ENCODE results near the gene MGAT4A.

Gene MGAT4A

DNA sequence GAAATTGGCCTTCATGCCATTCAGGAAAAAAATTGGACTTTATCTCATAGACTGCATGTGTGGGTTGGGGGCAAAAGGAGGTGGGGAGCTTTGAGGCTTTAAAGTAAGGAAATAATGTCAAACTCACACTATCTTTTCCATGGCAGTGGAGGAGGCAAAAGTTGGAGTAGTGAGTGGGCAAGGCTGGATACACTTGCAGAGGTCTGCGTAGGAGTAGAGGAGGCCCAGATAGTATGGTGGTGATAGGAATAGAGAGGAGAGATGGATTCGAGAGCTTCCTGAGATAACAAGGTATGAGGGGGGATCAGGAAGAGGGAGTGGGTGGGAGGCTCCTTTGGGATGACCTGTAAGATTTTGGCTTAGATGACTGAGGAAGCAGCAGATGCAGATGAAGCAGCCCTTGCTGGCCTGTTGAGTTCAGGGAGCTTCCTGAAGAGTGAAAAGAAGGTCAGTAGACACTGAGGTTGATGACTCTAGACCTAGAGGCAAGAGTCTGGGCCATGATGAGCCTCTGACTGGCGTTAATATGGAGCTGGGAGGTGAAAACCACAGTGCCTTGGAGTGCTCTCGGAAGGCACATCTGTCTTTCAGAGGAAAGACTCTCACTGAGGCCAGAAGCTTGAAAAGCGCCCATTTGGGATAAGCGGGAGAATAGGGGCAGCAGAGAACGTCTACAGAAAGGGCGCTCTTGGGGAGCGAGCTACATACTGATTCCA lies 116.8 kb downstream of the MGAT4A start:
- Histone ChIP-seq H3K4me3 (ENCODE audit: low read depth, low read length) (no peak overlapping the region), H3K36me3 (replicated peaks) (peaks cover 45% of the 10 kb centered on the region), H3K27ac (no peak overlapping the region), H3K27me3 (replicated peaks) (no peaks in the 10 kb centered on the region)
- DNase-seq: no peak
- in situ Hi-C loops (cut with HindIII; ENCODE audit: low pct_ligation_motif_present, low sequenced_read_pairs): no loop called here
- no peak for TF ChIP-seq CTCF (IDR thresholded peaks at IDR 0.05; ENCODE audit: low read depth, low read length, missing control alignments)

DNA sequence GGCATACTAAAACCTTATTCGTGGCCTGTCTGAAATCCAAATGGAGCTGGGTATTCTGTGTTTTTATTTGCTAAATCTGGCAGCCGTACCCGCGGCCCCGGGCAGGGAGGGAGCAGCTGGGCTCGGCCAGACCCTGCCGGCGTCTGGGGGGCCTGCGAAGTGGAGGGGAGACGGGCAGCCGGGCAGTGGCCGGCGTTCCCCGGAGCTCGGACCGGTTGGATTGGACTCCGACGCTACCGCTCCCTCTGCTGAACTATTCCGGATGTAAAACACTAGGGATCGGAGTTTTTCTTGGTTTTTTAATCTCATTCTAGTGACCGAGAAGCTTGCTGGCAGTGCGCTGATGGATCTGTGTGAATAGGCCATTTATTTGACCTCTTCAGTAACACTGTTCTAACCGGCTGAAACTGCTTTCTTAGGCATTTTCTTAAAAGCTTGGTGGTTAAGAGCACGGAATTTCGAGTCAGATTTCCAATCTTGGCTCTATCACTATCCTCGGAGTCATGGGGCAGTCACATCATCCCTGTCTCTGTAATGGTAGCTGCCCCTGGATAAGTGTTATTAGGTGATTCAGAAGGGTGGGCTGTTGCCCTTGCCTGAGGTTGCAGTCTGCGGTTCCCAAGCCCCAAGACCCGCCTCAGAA lies 121.8 kb downstream of the MGAT4A start:
- peak; percentile 32 for DNase-seq
- TF ChIP-seq CTCF (IDR thresholded peaks at IDR 0.05; ENCODE audit: low read depth, low read length, missing control alignments): no peak
- Histone ChIP-seq H3K4me3 (ENCODE audit: low read depth, low read length) (peak overlapping the region; percentile 95), H3K27ac (peak overlapping the region; percentile 95), H3K36me3 (replicated peaks) (peaks cover 20% of the 10 kb centered on the region), H3K27me3 (replicated peaks) (no peaks in the 10 kb centered on the region)
- in situ Hi-C loops (cut with HindIII; ENCODE audit: low pct_ligation_motif_present, low sequenced_read_pairs): no loop called here

GRCh38 chr2:98608116-98608961 lies 122.6 kb downstream of the MGAT4A start, which contains the start of the genes COA5 and UNC50:
Gene COA5, minus strand, starts transcription at chr2:98608512. Its CDS starts 107 bp downstream, at chr2:98608405.
Gene UNC50, plus strand, starts transcription at chr2:98608589. Its CDS starts 1,171 bp downstream, at chr2:98609760.
- no peak for TF ChIP-seq CTCF (IDR thresholded peaks at IDR 0.05; ENCODE audit: low read depth, low read length, missing control alignments)
- Histone ChIP-seq H3K27me3 (replicated peaks) (no peaks in the 10 kb centered on the region), H3K4me3 (ENCODE audit: low read depth, low read length) (peak within 1 kb of the TSS; percentile 95), H3K27ac (peak within 1 kb of the TSS; percentile 95), H3K36me3 (replicated peaks) (peaks cover 13% of the 10 kb centered on the region)
- in situ Hi-C loops (cut with HindIII; ENCODE audit: low pct_ligation_motif_present, low sequenced_read_pairs): no loop called here
- peak; percentile 72 for DNase-seq

DNA sequence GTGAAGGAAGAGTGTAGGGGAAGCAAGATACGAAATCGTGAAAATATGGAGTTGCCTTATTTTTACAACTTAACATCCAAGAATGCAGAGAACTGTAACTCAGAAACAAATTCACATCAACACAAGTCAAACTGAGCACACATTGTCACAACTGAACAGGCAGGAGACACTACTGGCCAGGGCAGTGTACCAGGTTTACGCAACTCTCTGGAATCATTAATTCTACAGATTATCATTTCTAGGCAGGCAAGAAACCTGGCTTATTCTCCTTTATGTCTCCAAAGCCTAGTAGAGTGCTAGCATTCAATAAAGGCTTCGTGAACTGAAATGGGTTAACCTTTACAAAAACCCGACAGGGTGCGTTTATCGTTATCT lies 123.2 kb downstream of the MGAT4A start:
- in situ Hi-C loops (cut with HindIII; ENCODE audit: low pct_ligation_motif_present, low sequenced_read_pairs): no loop called here
- peak overlapping the region; percentile 95 for H3K4me3 ChIP-seq (ENCODE audit: low read depth, low read length)
- DNase-seq: no peak
- no peak for TF ChIP-seq CTCF (IDR thresholded peaks at IDR 0.05; ENCODE audit: low read depth, low read length, missing control alignments)
- H3K27me3 ChIP-seq (replicated peaks): no peaks in the 10 kb centered on the region
- H3K36me3 ChIP-seq (replicated peaks): peaks cover 10% of the 10 kb centered on the region
- H3K27ac ChIP-seq: peak overlapping the region; percentile 95

DNA sequence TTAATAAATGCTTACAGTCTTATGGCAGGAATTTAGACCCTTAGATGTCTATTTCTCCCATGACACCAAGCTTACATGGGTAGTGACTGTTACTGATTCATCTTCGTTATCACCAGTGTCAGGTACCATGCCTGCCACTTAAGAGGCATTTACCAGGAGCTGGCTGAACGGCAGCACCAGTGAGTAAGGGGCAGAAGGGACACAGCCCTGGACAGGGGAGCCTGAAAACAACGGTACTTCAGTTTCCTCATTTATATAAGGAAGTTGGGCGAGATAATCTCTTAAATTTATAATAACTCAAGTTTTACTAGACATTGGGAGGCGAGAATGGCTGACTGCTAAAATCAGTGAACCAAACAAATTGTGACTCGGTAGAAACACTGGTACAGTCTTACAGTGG lies 123.8 kb downstream of the MGAT4A start:
- Histone ChIP-seq H3K36me3 (replicated peaks) (peaks cover 7% of the 10 kb centered on the region), H3K27ac (no peak overlapping the region), H3K27me3 (replicated peaks) (no peaks in the 10 kb centered on the region), H3K4me3 (ENCODE audit: low read depth, low read length) (peak overlapping the region; percentile 95)
- TF ChIP-seq CTCF (IDR thresholded peaks at IDR 0.05; ENCODE audit: low read depth, low read length, missing control alignments): no peak
- in situ Hi-C loops (cut with HindIII; ENCODE audit: low pct_ligation_motif_present, low sequenced_read_pairs): no loop called here
- no peak for DNase-seq
